Jurkat, Clone E6-1 (cell line): ENCODE data around the gene MACF1.

Experiments
- DNase-seq: peaks from one replicate; pipeline ENCODE4 v3.0.0-alpha.2; 2011; ENCODE audit warnings: low read depth, low spot score
- H3K4me3 ChIP-seq: 2 replicates; pipeline ENCODE4 v1.5.1; 2011; ENCODE audit warnings: mild to moderate bottlenecking, low read length, control low read depth, moderate library complexity

The MACF1 gene

GRCh38 chr1:39398278-39399021, 194.0 kb downstream of the MACF1 start:
- peak overlapping the region; percentile 2; the same call in 1 of the 2 replicates for H3K4me3 ChIP-seq
- DNase-seq = peak; percentile 61

GRCh38 chr1:39401106-39401505, 196.6 kb downstream of the MACF1 start:
- no peak overlapping the region for H3K4me3 ChIP-seq
- no peak for DNase-seq

GRCh38 chr1:39404876-39405275, 200.4 kb downstream of the MACF1 start:
- DNase-seq = no peak
- no peak overlapping the region for H3K4me3 ChIP-seq

- DNase-seq = no peak
- H3K4me3 ChIP-seq = no peak overlapping the region
Observed at GRCh38 chr1:39405358-39405757, 200.9 kb downstream of the MACF1 start.

GRCh38 chr1:39406533-39407450, 202.3 kb downstream of the MACF1 start:
- H3K4me3 ChIP-seq = no peak overlapping the region
- no peak for DNase-seq

- peak overlapping the region; percentile 69 for H3K4me3 ChIP-seq
- DNase-seq = no peak
Observed at GRCh38 chr1:39407510-39407895, 203.0 kb downstream of the MACF1 start.

GRCh38 chr1:39407896-39408640, 203.6 kb downstream of the MACF1 start:
- DNase-seq = no peak
- peak overlapping the region; percentile 69 for H3K4me3 ChIP-seq

GRCh38 chr1:39408641-39409054, 204.2 kb downstream of the MACF1 start:
- DNase-seq = peak; percentile 91
- peak overlapping the region; percentile 69 for H3K4me3 ChIP-seq

GRCh38 chr1:39409055-39409816, 204.7 kb downstream of the MACF1 start:
- H3K4me3 ChIP-seq = peak overlapping the region; percentile 61
- no peak for DNase-seq

GRCh38 chr1:39410915-39411436, 206.5 kb downstream of the MACF1 start:
- H3K4me3 ChIP-seq = no peak overlapping the region
- DNase-seq = peak; percentile 79

- DNase-seq = no peak
- H3K4me3 ChIP-seq = no peak overlapping the region
Observed at GRCh38 chr1:39411526-39412478, 207.3 kb downstream of the MACF1 start.

GRCh38 chr1:39412892-39413291, 208.4 kb downstream of the MACF1 start:
- no peak for DNase-seq
- no peak overlapping the region for H3K4me3 ChIP-seq

GRCh38 chr1:39413902-39414528, 209.5 kb downstream of the MACF1 start:
- DNase-seq = no peak
- H3K4me3 ChIP-seq = no peak overlapping the region

GRCh38 chr1:39415553-39415952, 211.1 kb downstream of the MACF1 start:
- DNase-seq = no peak
- no peak overlapping the region for H3K4me3 ChIP-seq

- no peak for DNase-seq
- H3K4me3 ChIP-seq = no peak overlapping the region
Observed at GRCh38 chr1:39416609-39417008, 212.1 kb downstream of the MACF1 start.

GRCh38 chr1:39418236-39418635, 213.7 kb downstream of the MACF1 start:
- DNase-seq = no peak
- H3K4me3 ChIP-seq = no peak overlapping the region

GRCh38 chr1:39420493-39420892, 216.0 kb downstream of the MACF1 start:
- no peak for DNase-seq
- no peak overlapping the region for H3K4me3 ChIP-seq
